ENCODE data around the gene ATP8B3.

Gene ATP8B3

GRCh38 chr19:1736280-1736679, 75.8 kb downstream of the ATP8B3 start:
- no peaks in the 10 kb centered on the region for H3K4me1 Mint-ChIP-seq (ENCODE audit: low read depth)
- no peaks in the 10 kb centered on the region for H3K9me3 Mint-ChIP-seq
- H3K27me3 Mint-ChIP-seq, result peaks cover 42% of the 10 kb centered on the region
- no peak overlapping the region for H3K4me3 Mint-ChIP-seq
- H3K36me3 Mint-ChIP-seq (ENCODE audit: low read depth), result no peaks in the 10 kb centered on the region
- no peak overlapping the region for H3K27ac Mint-ChIP-seq

- Mint-ChIP-seq H3K27ac (no peak overlapping the region), H3K4me1 (ENCODE audit: low read depth) (no peaks in the 10 kb centered on the region), H3K4me3 (no peak overlapping the region), H3K27me3 (peaks cover 36% of the 10 kb centered on the region), H3K36me3 (ENCODE audit: low read depth) (no peaks in the 10 kb centered on the region), H3K9me3 (no peaks in the 10 kb centered on the region)
Observed at GRCh38 chr19:1734321-1734966, 77.6 kb downstream of the ATP8B3 start.
